B cell (primary cell): ENCODE results near the gene MRPS34. TPM values are rescaled to one million over a fixed set of nuclear protein-coding genes. Genes with fewer than 3 reads are reported as not detected.

ENCODE experiments used
- ATAC-seq: fragments of 200-7000 bp; cut with Tn5 transposase; one replicate; pipeline ENCODE4 v1.10.0; 2021; ENCODE audit warnings: low read depth, mild to moderate bottlenecking, moderate number of reproducible peaks, moderate library complexity
- CTCF ChIA-PET: fragments of 350-600 bp; sonication (Branson Sonifier 250); formaldehyde crosslinking; loops from one replicate; lab custom pipeline; 2021; ENCODE audit warnings: antibody characterized with exemption, inconsistent platforms; lab: Charles Lee
- POLR2A ChIA-PET: fragments of 350-600 bp; sonication (Branson Sonifier 250); formaldehyde crosslinking; loops from one replicate; lab custom pipeline; 2021; ENCODE audit warnings: antibody characterized with exemption; lab: Charles Lee
- DNase-seq: peaks from one replicate; pipeline ENCODE4 v3.0.0; 2013
- H2AFZ ChIP-seq: 2 replicates; pipeline ENCODE4 v1.6.1; 2012; ENCODE audit warnings: mild to moderate bottlenecking, low read depth, low read length; ENCODE audit not compliant: insufficient read depth, poor library complexity, severe bottlenecking
- H3K27ac ChIP-seq, 2 donors: 1 replicate in 1 of 2; 2 replicates in 1 of 2; pipeline ENCODE4 v1.5.1; 2012 to 2013; ENCODE audit warnings: low read length in 2 of 2, mild to moderate bottlenecking in 2 of 2, moderate library complexity in 1 of 2
- H3K27me3 ChIP-seq, 4 experiments: fragments of 200-600 bp in 1 of 4; sonication (generic) in 1 of 4; replicated peaks in 1 of 4; 1 replicate in 2 of 4; 2 replicates in 2 of 4; pipeline versions ENCODE4 v1.6.1 to v1.7.0; 2013 to 2016; ENCODE audit warnings: low read length in 3 of 4, mild to moderate bottlenecking in 2 of 4, mixed read lengths in 1 of 4, moderate library complexity in 1 of 4; ENCODE audit not compliant: insufficient read depth in 4 of 4, control insufficient read depth in 3 of 4; ENCODE audit errors: control extremely low read depth in 1 of 4
- H3K36me3 ChIP-seq, 2 experiments: replicated peaks in 1 of 2; 1 replicate in 1 of 2; 2 replicates in 1 of 2; pipeline versions ENCODE4 v1.6.1 to v1.7.1; 2013; ENCODE audit warnings: low read length in 1 of 2; ENCODE audit not compliant: insufficient read depth in 2 of 2, control insufficient read depth in 1 of 2; ENCODE audit errors: control extremely low read depth in 1 of 2, extremely low read depth in 1 of 2
- H3K4me1 ChIP-seq, 2 donors: fragments of 200-600 bp in 1 of 2; sonication (generic) in 1 of 2; 1 replicate in 1 of 2; 2 replicates in 1 of 2; pipeline versions ENCODE4 v1.5.1 to v1.6.1; 2013 to 2017; ENCODE audit warnings: low read length in 2 of 2; ENCODE audit not compliant: control insufficient read depth in 2 of 2, insufficient read depth in 2 of 2
- H3K4me2 ChIP-seq: replicated peaks from 2 replicates; pipeline ENCODE3; 2012; ENCODE audit warnings: mild to moderate bottlenecking, low read depth, low read length; ENCODE audit not compliant: poor library complexity, severe bottlenecking
- H3K4me3 ChIP-seq, 5 experiments: fragments of 200-600 bp in 1 of 5; sonication (generic) in 1 of 5; 1 replicate in 3 of 5; 2 replicates in 2 of 5; pipeline versions ENCODE4 v1.5.1 to v1.7.0; 2011 to 2016; ENCODE audit warnings: low read length in 4 of 5, mild to moderate bottlenecking in 4 of 5, low read depth in 2 of 5, control low read depth in 1 of 5, moderate library complexity in 1 of 5; ENCODE audit not compliant: insufficient read depth in 1 of 5; ENCODE audit errors: control extremely low read depth in 1 of 5, extremely low read depth in 1 of 5
- H3K79me2 ChIP-seq: fragments of 200-600 bp; sonication (generic); one replicate; pipeline ENCODE4 v1.6.0; 2016; ENCODE audit warnings: low read length; ENCODE audit not compliant: control insufficient read depth, insufficient read depth
- H3K9ac ChIP-seq: fragments of 200-600 bp; sonication (generic); 2 replicates; pipeline ENCODE4 v1.6.1; 2017; ENCODE audit warnings: mild to moderate bottlenecking, low read length, moderate library complexity
- H3K9me3 ChIP-seq, 3 donors: one replicate each; pipeline versions ENCODE4 v1.6.1 to v1.7.1; 2013; ENCODE audit warnings: low read length in 2 of 3; ENCODE audit not compliant: control insufficient read depth in 2 of 3, insufficient read depth in 1 of 3; ENCODE audit errors: control extremely low read depth in 1 of 3
- H4K20me1 ChIP-seq: 2 replicates; pipeline ENCODE4 v1.6.0; 2012; ENCODE audit warnings: mild to moderate bottlenecking, low read length; ENCODE audit not compliant: insufficient read depth, control insufficient read depth, poor library complexity, severe bottlenecking
- H3K27ac Mint-ChIP-seq: one replicate; pipeline ENCODE4 v1.8.0; 2021; ENCODE audit warnings: mixed read lengths
- H3K27me3 Mint-ChIP-seq: one replicate; pipeline ENCODE4 v1.8.0; 2021; ENCODE audit warnings: mixed read lengths
- H3K4me1 Mint-ChIP-seq: one replicate; pipeline ENCODE4 v1.8.0; 2021; ENCODE audit warnings: mixed read lengths
- H3K4me3 Mint-ChIP-seq: one replicate; pipeline ENCODE4 v1.8.0; 2021; ENCODE audit warnings: mixed read lengths
- H3K9me3 Mint-ChIP-seq: one replicate; pipeline ENCODE4 v1.8.0; 2022; ENCODE audit warnings: mixed read lengths; ENCODE audit not compliant: insufficient read depth
- CTCF ChIP-seq: fragments of 200-600 bp; IDR thresholded peaks from one replicate; pipeline ENCODE4 v1.8.0; 2022; ENCODE audit warnings: antibody characterized with exemption, mild to moderate bottlenecking
- EZH2 ChIP-seq: IDR thresholded peaks from 2 replicates; pipeline ENCODE4 v1.6.1; 2012; ENCODE audit warnings: borderline replicate concordance, low read depth, mild to moderate bottlenecking, moderate library complexity, low read length; ENCODE audit not compliant: insufficient read depth, poor library complexity, severe bottlenecking
- WGBS: methylation state at CpG from one replicate; pipeline ENCODE4 v1.1.5; 2013; ENCODE audit warnings: missing lambda C conversion rate; ENCODE audit not compliant: insufficient coverage; 5-methylcytosine and 5-hydroxymethylcytosine counted together
- intact Hi-C: fragments of 100-400 bp; cut with micrococcal nuclease; formaldehyde crosslinking; loops from one replicate; pipeline ENCODE4 v1.10.0; 2022
- polyA plus RNA-seq: library from polyadenylated mRNA; depleted of rRNA; stranded (reverse); fragments of >200 nt; gene quantifications from 2 replicates; pipeline ENCODE4 v1.2.3, GENCODE V29; 2012
- total RNA-seq, 2 donors: library from RNA; stranded (reverse); fragments of 120-200 nt in 1 of 2; gene quantifications; 1 replicate in 1 of 2; 2 replicates in 1 of 2; pipeline versions ENCODE4 v1.2.3 to v1.2.4, GENCODE V29; 2013 to 2022

The MRPS34 gene
- total and polyA plus RNA-seq, 2 donors (not counting 1 experiment from before 2014, with no cell fraction given): 44.6 to 55.2 TPM

GRCh38 chr16:1785846-1786170, 12.9 kb upstream of the MRPS34 start:
- Histone ChIP-seq H3K4me3 (no peak overlapping the region), H4K20me1 (peaks cover 68% of the 10 kb centered on the region), H3K79me2 (peaks cover 76% of the 10 kb centered on the region), H3K4me2 (no peak overlapping the region), H3K27ac (no peak overlapping the region), H3K27me3 (no peaks in the 10 kb centered on the region), H3K36me3 (peaks cover 0 to 33% of the 10 kb centered on the region in 2 experiments), H3K9me3 (no peaks in the 10 kb centered on the region), H3K4me1 (peaks cover 10 to 23% of the 10 kb centered on the region in 2 donors), H2AFZ (no peak overlapping the region), H3K9ac (no peak overlapping the region)
- intact Hi-C loops: no loop called here
- H3K4me1 Mint-ChIP-seq: peaks cover 21% of the 10 kb centered on the region
- 93% methylated on average over 14 of the region's 14 CpGs for WGBS
- TF ChIP-seq CTCF (no peak), EZH2 (no peak)
- H3K27ac Mint-ChIP-seq: no peak overlapping the region
- H3K27me3 Mint-ChIP-seq: no peaks in the 10 kb centered on the region
- POLR2A ChIA-PET: no interaction called here
- no peak for DNase-seq
- H3K9me3 Mint-ChIP-seq: no peaks in the 10 kb centered on the region
- no peak overlapping the region for H3K4me3 Mint-ChIP-seq
- CTCF ChIA-PET: no interaction called here
- ATAC-seq: no peak

- POLR2A ChIA-PET: interaction anchor here (0.6 kb wide), 1 partner anchor 170 kb away, joined by 3 read pairs; no protein-coding TSS in a partner anchor
- H3K79me2 ChIP-seq: peaks cover 82% of the 10 kb centered on the region
- H3K4me3 ChIP-seq: no peak overlapping the region
- Mint-ChIP-seq H3K4me3 (peak overlapping the region; percentile 64), H3K27me3 (no peaks in the 10 kb centered on the region), H3K27ac (no peak overlapping the region), H3K9me3 (no peaks in the 10 kb centered on the region), H3K4me1 (peaks cover 22% of the 10 kb centered on the region)
- no peaks in the 10 kb centered on the region for H3K27me3 ChIP-seq
- no peak overlapping the region for H3K9ac ChIP-seq
- H4K20me1 ChIP-seq: peaks cover 74% of the 10 kb centered on the region
- no peak overlapping the region for H3K4me2 ChIP-seq
- H3K27ac ChIP-seq: no peak overlapping the region
- H3K9me3 ChIP-seq: no peaks in the 10 kb centered on the region
- DNase-seq (no peak), ATAC-seq (no peak)
- H2AFZ ChIP-seq: no peak overlapping the region
- intact Hi-C loops: no loop called here
- H3K36me3 ChIP-seq: peaks cover 0 to 33% of the 10 kb centered on the region in 2 experiments
- WGBS: 98% methylated on average over 21 of the region's 26 CpGs
- H3K4me1 ChIP-seq: peaks cover 10 to 26% of the 10 kb centered on the region in 2 donors
- CTCF ChIA-PET: no interaction called here
- TF ChIP-seq CTCF: no peak
- no peak for TF ChIP-seq EZH2
Measured at GRCh38 chr16:1784977-1785845, 12.3 kb upstream of the MRPS34 start.
